Esophagus squamous epithelium (tissue), 5 donors: ENCODE data around the gene CACNA1D. TPM values are rescaled to one million over a fixed set of nuclear protein-coding genes. Genes with fewer than 3 reads are reported as not detected.

ENCODE experiments used
- DNase-seq: peaks from one replicate; lab custom pipeline; 2025; lab: John Stamatoyannopoulos, UW
- H3K27ac ChIP-seq, 4 donors: fragments of 200-600 bp; sonication (generic); one replicate each; pipeline ENCODE4 v1.5.1; 2016 to 2019; ENCODE audit warnings: mild to moderate bottlenecking in 1 of 4
- H3K27me3 ChIP-seq, 4 donors: fragments of 200-600 bp; sonication (generic); 1 replicate in 3 of 4; 2 replicates in 1 of 4; pipeline versions ENCODE4 v1.5.1 to v1.6.0; 2017 to 2021; ENCODE audit warnings: antibody characterized with exemption in 1 of 4
- H3K36me3 ChIP-seq, 3 donors: fragments of 200-600 bp; sonication (generic); one replicate each; pipeline ENCODE4 v1.5.1; 2016 to 2019
- H3K4me1 ChIP-seq, 3 donors: fragments of 200-600 bp; sonication (generic); one replicate each; pipeline ENCODE4 v1.5.1; 2017 to 2019
- H3K4me3 ChIP-seq, 4 donors: fragments of 200-600 bp; sonication (generic); 1 replicate in 3 of 4; 2 replicates in 1 of 4; pipeline ENCODE4 v1.5.1; 2016 to 2019; ENCODE audit warnings: mild to moderate bottlenecking in 2 of 4, moderate library complexity in 1 of 4
- H3K9me3 ChIP-seq, 3 donors: fragments of 200-600 bp; sonication (generic); one replicate each; pipeline ENCODE4 v1.5.1; 2016 to 2019
- CTCF ChIP-seq, 6 experiments: fragments of 450-650 bp in 4 of 6; fragments of 200-600 bp in 2 of 6; sonication (generic) in 2 of 6; IDR thresholded peaks; one replicate each; pipeline ENCODE4 v1.5.1; 2016 to 2019; ENCODE audit warnings: antibody characterized with exemption in 6 of 6, mild to moderate bottlenecking in 4 of 6, moderate library complexity in 4 of 6
- POLR2A ChIP-seq, 4 donors: fragments of 450-650 bp; IDR thresholded peaks; one replicate each; pipeline ENCODE4 v1.6.1; 2017; ENCODE audit warnings: antibody characterized with exemption in 4 of 4, mild to moderate bottlenecking in 4 of 4, moderate library complexity in 3 of 4
- WGBS, 2 donors: methylation state at CpG; one replicate each; pipeline ENCODE4 v1.1.5; 2018; 5-methylcytosine and 5-hydroxymethylcytosine counted together
- intact Hi-C: fragments of 100-400 bp; cut with DNase I; formaldehyde crosslinking; loops from one replicate; pipeline ENCODE4 v1.15.0; 2022
- total RNA-seq, 4 donors: library from RNA; depleted of rRNA; stranded (reverse); fragments of >200 nt; gene quantifications; one replicate each; pipeline ENCODE4 v1.1.0, GENCODE V29; 2016
- donor health status: DM: yes; HTN: yes; CAD: no.

The CACNA1D gene
- total RNA-seq, 4 donors from 2014 or later, result 0.56 to 4.5 (median 3.1) TPM

- intact Hi-C loops, result no loop called here
- Histone ChIP-seq H3K27me3 (peaks cover 0 to 13% (median 0%) of the 10 kb centered on the region in 4 donors), H3K27ac (no peak overlapping the region), H3K36me3 (no peaks in the 10 kb centered on the region), H3K4me3 (no peak overlapping the region), H3K9me3 (no peaks in the 10 kb centered on the region), H3K4me1 (no peaks in the 10 kb centered on the region)
- TF ChIP-seq CTCF (IDR thresholded peaks at IDR 0.05) (no peak), POLR2A (IDR thresholded peaks at IDR 0.05) (no peak)
- no peak for DNase-seq
Observed at GRCh38 chr3:53728606-53729005, 234.2 kb downstream of the CACNA1D start.

GRCh38 chr3:53729159-53729558, 234.7 kb downstream of the CACNA1D start:
- Histone ChIP-seq H3K4me1 (no peaks in the 10 kb centered on the region), H3K4me3 (no peak overlapping the region), H3K9me3 (no peaks in the 10 kb centered on the region), H3K27ac (no peak overlapping the region), H3K36me3 (no peaks in the 10 kb centered on the region), H3K27me3 (peaks cover 0 to 13% (median 0%) of the 10 kb centered on the region in 4 donors)
- no peak for TF ChIP-seq CTCF (IDR thresholded peaks at IDR 0.05)
- TF ChIP-seq POLR2A (IDR thresholded peaks at IDR 0.05), result no peak
- DNase-seq, result no peak
- intact Hi-C loops, result no loop called here
- WGBS, 2 donors, result 88 to 90% methylated on average over 6 of the region's 6 CpGs

GRCh38 chr3:53729618-53730017, 235.2 kb downstream of the CACNA1D start:
- Histone ChIP-seq H3K27me3 (peaks cover 0 to 13% (median 0%) of the 10 kb centered on the region in 4 donors), H3K4me3 (no peak overlapping the region), H3K27ac (no peak overlapping the region), H3K4me1 (no peaks in the 10 kb centered on the region), H3K36me3 (no peaks in the 10 kb centered on the region), H3K9me3 (no peaks in the 10 kb centered on the region)
- no peak for DNase-seq
- 52 to 57% methylated on average over 2 of the region's 2 CpGs for WGBS, 2 donors
- TF ChIP-seq CTCF (IDR thresholded peaks at IDR 0.05) (peak in 1 of 6 experiments; percentile 26), POLR2A (IDR thresholded peaks at IDR 0.05) (no peak)
- intact Hi-C loops, result no loop called here

GRCh38 chr3:53730576-53730975, 236.2 kb downstream of the CACNA1D start:
- no peak overlapping the region for H3K27ac ChIP-seq
- intact Hi-C loops, result no loop called here
- no peaks in the 10 kb centered on the region for H3K36me3 ChIP-seq
- H3K27me3 ChIP-seq, result peaks cover 0 to 13% (median 0%) of the 10 kb centered on the region in 4 donors
- 53 to 55% methylated on average over 8 of the region's 8 CpGs for WGBS, 2 donors
- TF ChIP-seq POLR2A (IDR thresholded peaks at IDR 0.05), result no peak
- TF ChIP-seq CTCF (IDR thresholded peaks at IDR 0.05), result no peak
- no peak for DNase-seq
- H3K4me3 ChIP-seq, result no peak overlapping the region
- no peaks in the 10 kb centered on the region for H3K4me1 ChIP-seq
- H3K9me3 ChIP-seq, result no peaks in the 10 kb centered on the region

- Histone ChIP-seq H3K27ac (no peak overlapping the region), H3K4me3 (no peak overlapping the region), H3K9me3 (no peaks in the 10 kb centered on the region), H3K4me1 (no peaks in the 10 kb centered on the region), H3K36me3 (no peaks in the 10 kb centered on the region), H3K27me3 (peaks cover 0 to 5% (median 0%) of the 10 kb centered on the region in 4 donors)
- TF ChIP-seq POLR2A (IDR thresholded peaks at IDR 0.05) (no peak), CTCF (IDR thresholded peaks at IDR 0.05) (no peak)
- WGBS, 2 donors, result 72 to 84% methylated on average over 4 to 8 of the region's 16 CpGs
- DNase-seq, result no peak
- intact Hi-C loops, result no loop called here
Observed at GRCh38 chr3:53731934-53732624, 237.7 kb downstream of the CACNA1D start.
